ENCODE data around the gene CDH10.

The CDH10 gene

DNA sequence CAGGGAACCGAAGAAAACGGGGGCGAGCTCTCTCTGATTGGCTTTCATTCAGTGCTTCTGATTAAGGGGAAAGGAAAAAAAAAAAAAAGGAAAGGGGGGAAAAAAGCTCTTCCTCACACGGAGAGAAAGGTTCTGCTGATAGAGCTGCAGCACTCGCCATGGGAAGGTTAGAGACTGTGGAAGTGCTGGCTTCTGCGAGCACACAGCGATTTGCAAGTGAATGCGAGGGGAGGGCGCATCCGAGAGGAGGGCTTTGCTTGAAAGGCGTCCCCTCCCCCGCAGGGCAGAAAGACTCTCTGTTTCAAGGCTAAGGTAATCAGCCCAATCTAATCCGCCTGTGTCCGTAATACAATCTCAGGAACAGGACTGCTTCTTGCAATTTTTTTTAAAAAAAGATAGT lies at the start of gene CDH10:
Gene CDH10, minus strand, starts transcription at position 218 of the 400 bp plus-strand sequence. CDS start 51,488 bp downstream, outside the sequence.
- intact Hi-C loops (cut with DNase I) = loop anchor here (10.0 kb wide), 1 partner anchor 200 kb away; no protein-coding TSS in a partner anchor
- DNase-seq = peak; percentile 31 to 96 (median 74)

DNA sequence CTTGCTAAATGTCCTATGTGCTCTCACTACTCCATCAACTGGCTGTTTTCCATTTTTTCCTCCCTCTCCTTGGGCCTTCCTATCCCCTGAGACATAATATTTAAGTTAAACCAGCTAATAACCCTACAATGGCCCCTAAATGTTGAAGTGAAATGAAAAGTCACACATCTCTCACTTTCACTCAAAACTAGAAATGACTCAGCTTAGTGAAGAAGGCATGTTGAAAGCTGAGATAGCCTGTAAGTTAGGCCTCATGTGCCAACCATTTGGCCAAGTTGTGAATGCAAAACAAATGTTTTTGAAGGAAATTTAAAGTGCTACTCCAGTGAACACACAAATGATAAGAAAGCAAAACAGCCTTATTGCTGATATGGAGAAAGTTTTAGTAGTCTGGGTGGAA lies 48.8 kb upstream of the CDH10 start:
- DNase-seq = no peak

DNA sequence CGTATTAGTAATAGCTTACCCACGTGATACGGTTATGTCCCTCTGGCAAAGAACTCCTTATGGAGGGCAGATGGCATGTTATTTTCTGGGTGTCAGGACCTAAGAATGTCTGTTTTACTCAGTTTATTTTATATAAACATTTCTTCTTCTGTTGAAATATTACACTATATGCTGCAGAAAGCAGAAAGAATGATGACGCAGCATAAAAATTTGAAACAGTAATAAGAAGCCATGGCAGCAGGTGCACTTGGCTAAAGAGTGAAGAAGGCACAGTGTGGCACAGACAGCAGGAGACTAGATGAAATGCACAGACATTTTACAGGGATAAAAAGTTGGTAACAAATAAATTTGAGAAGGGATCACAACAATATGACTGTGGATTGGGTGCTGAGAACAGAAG lies 46.3 kb upstream of the CDH10 start:
- intact Hi-C loops (cut with DNase I) = no loop called here
- no peak for DNase-seq

More for the DNA sequence above, 48.8 kb upstream of the CDH10 start:
- intact Hi-C loops (cut with DNase I) = no loop called here

DNA sequence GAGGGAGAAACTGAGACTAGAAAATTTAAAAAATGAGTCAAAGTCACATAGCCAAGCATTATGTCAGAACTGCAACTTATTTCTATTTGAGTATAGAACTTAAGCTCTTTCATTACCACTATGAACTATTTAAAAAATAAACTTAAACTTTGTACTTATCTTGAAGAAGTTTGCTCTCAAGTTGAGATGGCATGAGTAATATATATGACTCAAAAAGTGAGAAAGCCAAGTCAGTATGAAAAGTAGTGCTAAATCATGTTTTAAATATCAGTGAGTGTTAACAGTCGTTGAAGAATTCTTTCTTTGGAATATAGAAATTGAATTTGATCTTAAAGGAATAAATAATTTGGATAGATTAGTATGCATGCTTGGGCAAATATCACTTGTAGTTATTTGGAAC lies 36.3 kb upstream of the CDH10 start:
- intact Hi-C loops (cut with DNase I) = no loop called here
- DNase-seq = no peak

GRCh38 chr5:24668050-24668449 lies 23.3 kb upstream of the CDH10 start:
- DNase-seq = no peak
- intact Hi-C loops (cut with DNase I) = no loop called here

- intact Hi-C loops (cut with DNase I) = loop anchor here (10.0 kb wide), 1 partner anchor 205 kb away; no protein-coding TSS in a partner anchor
- DNase-seq = no peak
Measured at GRCh38 chr5:24649531-24649930, 4.8 kb upstream of the CDH10 start.

GRCh38 chr5:24646915-24647314 lies 2.1 kb upstream of the CDH10 start:
- no peak for DNase-seq
- intact Hi-C loops (cut with DNase I) = loop anchor here (10.0 kb wide), 1 partner anchor 202 kb away; no protein-coding TSS in a partner anchor

DNA sequence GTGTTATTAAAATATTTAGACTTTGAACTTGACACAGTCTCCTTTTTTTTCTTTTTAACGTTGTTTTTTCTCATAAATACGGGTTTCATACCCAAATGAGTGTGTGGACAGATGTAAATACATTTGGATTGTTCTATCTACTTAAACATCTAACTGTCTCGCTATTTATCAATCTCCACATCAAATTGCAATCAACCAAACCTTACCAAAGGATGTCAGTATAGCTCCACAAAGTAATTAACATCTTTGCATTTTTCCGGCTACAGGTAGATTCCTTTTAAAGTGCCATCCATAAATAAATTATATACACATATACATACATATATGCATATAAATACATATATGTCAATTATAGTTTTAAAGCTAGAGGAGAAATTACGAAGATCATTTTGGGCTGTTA lies 705 bp upstream of the CDH10 start:
- intact Hi-C loops (cut with DNase I) = loop anchor here (10.0 kb wide), 1 partner anchor 201 kb away; no protein-coding TSS in a partner anchor
- DNase-seq = no peak

DNA sequence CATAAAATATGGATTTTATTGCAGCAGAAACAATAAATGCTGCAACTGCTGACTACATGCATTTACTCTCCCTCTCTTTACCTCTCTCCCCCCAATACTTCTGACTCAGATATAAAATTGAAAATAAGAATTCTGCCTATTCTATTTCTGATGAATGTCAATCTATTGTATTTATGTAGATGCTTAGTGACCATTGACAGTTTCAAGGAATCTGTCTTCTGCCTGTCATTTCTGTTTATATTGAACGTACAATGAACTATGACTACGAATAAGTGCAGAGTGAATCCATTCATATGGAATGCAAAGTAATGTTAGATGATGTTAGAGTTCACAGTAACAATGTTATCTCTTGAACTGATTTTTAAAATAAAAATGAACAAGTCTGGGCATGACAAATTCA lies 898 bp downstream of the CDH10 start:
- DNase-seq = no peak
- intact Hi-C loops (cut with DNase I) = loop anchor here (10.0 kb wide), 1 partner anchor 199 kb away; no protein-coding TSS in a partner anchor

DNA sequence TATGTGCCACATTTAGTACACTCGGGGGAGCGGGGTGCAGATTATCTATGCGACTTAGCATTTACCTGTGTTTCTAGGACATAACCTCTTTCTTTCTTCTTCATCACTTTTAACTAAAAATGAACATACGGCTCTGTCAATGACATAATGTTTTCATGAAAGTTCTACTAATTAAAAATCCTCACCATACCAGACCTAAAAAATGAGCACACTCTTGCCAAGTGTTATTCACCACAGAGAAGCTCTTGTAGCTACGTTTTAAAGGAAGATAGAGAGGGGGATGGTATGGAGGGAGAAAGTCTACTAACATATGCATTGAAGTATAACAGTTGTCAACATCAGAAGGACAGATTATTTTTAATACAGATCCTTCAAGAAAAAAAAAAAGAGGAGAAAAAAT lies 1.6 kb downstream of the CDH10 start:
- no peak for DNase-seq

GRCh38 chr5:24642022-24642421 lies 2.8 kb downstream of the CDH10 start:
- intact Hi-C loops (cut with DNase I) = loop anchor here (10.0 kb wide), 1 partner anchor 197 kb away; no protein-coding TSS in a partner anchor
- DNase-seq = peak in 1 of 10 donors; percentile 66

More for the DNA sequence above, 1.6 kb downstream of the CDH10 start:
- intact Hi-C loops (cut with DNase I) = loop anchor here (10.0 kb wide), 1 partner anchor 198 kb away; no protein-coding TSS in a partner anchor

DNA sequence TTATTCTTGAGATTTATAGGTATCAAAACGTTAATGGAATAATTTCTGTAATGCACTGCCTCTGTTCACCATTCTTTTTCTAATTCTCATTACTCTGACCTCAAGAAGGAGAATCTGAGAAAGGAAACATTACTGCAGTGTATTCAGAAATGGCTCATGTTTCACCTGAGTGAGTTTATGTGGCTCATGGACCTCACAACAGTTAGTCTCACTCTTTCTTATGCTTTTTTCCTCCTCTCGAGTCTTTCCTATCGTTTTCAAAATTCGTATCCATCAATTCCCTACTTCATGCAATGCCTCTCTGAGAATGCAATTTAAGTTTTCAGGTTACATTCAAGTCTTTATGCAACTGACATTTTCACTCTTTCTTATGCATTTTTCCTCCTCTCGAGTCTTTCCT lies 9.6 kb downstream of the CDH10 start:
- intact Hi-C loops (cut with DNase I) = no loop called here
- DNase-seq = no peak

DNA sequence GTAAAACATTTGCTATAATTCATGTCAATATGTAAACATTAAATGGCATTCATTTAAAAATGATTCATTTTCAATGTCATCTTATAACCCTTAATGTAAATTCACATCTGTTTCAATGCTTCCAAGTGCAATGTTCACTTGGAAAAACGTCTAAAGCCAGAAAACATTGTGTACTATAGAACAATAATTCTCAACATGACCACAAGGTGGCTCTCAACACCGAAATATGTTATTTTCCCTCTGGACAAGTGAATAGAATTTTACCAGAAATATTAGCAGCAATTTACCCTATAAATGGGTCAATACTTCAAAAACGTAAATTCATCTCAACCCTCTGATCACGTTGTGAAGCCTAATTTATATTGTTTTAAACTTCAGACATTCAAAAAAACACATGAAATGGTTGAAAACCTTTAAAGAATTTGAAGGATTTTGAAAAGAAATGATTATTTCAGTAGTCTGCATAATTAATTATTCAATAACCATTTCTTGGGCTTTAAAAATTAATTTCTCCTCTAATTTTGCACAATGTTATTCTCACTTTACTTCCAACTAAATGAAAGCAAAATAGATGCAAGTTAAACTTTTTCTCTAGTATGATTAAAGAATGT lies 11.0 kb downstream of the CDH10 start:
- no peak for DNase-seq
- intact Hi-C loops (cut with DNase I) = no loop called here

- intact Hi-C loops (cut with DNase I) = no loop called here
Measured at GRCh38 chr5:24632353-24632752, 12.4 kb downstream of the CDH10 start.

DNA sequence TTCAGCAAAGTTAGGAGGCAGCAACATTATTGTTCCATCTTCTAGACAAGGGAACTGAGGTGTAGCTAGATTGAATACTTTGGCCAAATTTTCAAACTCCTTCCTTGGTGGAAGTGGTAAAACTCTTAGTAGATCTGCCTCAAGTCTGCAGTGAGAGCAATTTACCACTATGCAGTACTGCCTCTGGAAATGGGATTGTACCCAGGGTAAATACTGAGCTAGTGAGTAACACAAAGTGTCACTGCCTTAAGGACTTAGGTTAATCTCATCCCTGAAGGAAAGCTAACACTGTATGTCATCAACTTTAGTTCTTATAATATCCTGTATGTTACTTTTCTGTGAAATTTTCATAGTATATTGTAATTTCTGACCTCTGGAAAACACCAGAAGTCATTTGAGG lies 13.9 kb downstream of the CDH10 start:
- no peak for DNase-seq
- intact Hi-C loops (cut with DNase I) = no loop called here

More at GRCh38 chr5:24632353-24632752, 12.4 kb downstream of the CDH10 start:
- no peak for DNase-seq

GRCh38 chr5:24629798-24630197 lies 15.0 kb downstream of the CDH10 start:
- intact Hi-C loops (cut with DNase I) = no loop called here
- no peak for DNase-seq

GRCh38 chr5:24624872-24625271 lies 19.9 kb downstream of the CDH10 start:
- no peak for DNase-seq
- intact Hi-C loops (cut with DNase I) = no loop called here

- DNase-seq = no peak
- intact Hi-C loops (cut with DNase I) = no loop called here
Measured at GRCh38 chr5:24623624-24624023, 21.2 kb downstream of the CDH10 start.

GRCh38 chr5:24623031-24623430 lies 21.7 kb downstream of the CDH10 start:
- peak in 6 of 10 donors; percentile 10 to 85 (median 39) for DNase-seq
- intact Hi-C loops (cut with DNase I) = no loop called here

- intact Hi-C loops (cut with DNase I) = no loop called here
- no peak for DNase-seq
Measured at GRCh38 chr5:24621792-24622191, 23.0 kb downstream of the CDH10 start.

GRCh38 chr5:24616566-24616965 lies 28.2 kb downstream of the CDH10 start:
- no peak for DNase-seq
- intact Hi-C loops (cut with DNase I) = no loop called here

DNA sequence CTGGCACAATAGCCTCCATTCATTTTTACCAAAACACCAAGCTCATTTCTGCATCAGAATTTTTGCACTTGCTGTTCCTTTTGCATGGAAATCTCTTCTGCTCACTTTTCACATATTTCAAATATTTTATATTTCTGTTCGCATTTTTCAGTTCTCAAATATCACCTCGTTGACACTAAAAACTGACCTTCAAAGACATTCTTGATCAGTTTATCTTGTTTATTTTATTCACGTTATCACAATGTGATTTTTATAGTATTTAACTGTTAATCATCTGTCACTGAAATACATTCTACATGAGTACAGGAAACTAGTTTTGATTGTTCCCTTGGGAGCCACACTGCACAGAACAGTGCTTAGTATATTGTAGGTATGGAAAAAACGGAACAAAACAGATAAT lies 29.6 kb downstream of the CDH10 start:
- DNase-seq = no peak
- intact Hi-C loops (cut with DNase I) = no loop called here
